Effector memory CD4-positive, alpha-beta T cell (primary cell): ENCODE data around the gene EIF3A.

Experiments used
- DNase-seq, 3 donors: peaks; one replicate each; pipeline ENCODE4 v3.0.0-alpha.2; 2020
- H3K27ac ChIP-seq: 2 replicates; pipeline ENCODE4 v1.7.0; 2013; ENCODE audit warnings: mild to moderate bottlenecking, low read length, moderate library complexity; ENCODE audit not compliant: insufficient read depth, poor library complexity, severe bottlenecking
- H3K27me3 ChIP-seq: replicated peaks from 2 replicates; pipeline ENCODE4 v1.7.0; 2013; ENCODE audit warnings: mild to moderate bottlenecking, low read length; ENCODE audit not compliant: insufficient read depth, control insufficient read depth, poor library complexity, severe bottlenecking
- H3K36me3 ChIP-seq: 2 replicates; pipeline ENCODE4 v1.7.0; 2013; ENCODE audit warnings: mild to moderate bottlenecking, low read length, moderate library complexity; ENCODE audit not compliant: control insufficient read depth, insufficient read depth
- H3K4me1 ChIP-seq: 2 replicates; pipeline ENCODE4 v1.7.0; 2013; ENCODE audit warnings: low read length, mild to moderate bottlenecking; ENCODE audit not compliant: control insufficient read depth, insufficient read depth, poor library complexity, severe bottlenecking
- H3K4me3 ChIP-seq: 2 replicates; pipeline ENCODE4 v1.7.0; 2013; ENCODE audit warnings: low read length, low read depth, mild to moderate bottlenecking; ENCODE audit not compliant: insufficient read depth, poor library complexity, severe bottlenecking
- H3K9me3 ChIP-seq: 2 replicates; pipeline ENCODE4 v1.7.0; 2013; ENCODE audit warnings: mild to moderate bottlenecking, low read length, moderate library complexity; ENCODE audit not compliant: control insufficient read depth

The EIF3A gene

GRCh38 chr10:119055472-119055871 is 25.1 kb downstream of the EIF3A start:
- no peaks in the 10 kb centered on the region for H3K9me3 ChIP-seq
- H3K4me3 ChIP-seq = no peak overlapping the region
- no peak for DNase-seq
- peaks cover 94% of the 10 kb centered on the region for H3K36me3 ChIP-seq
- no peak overlapping the region for H3K27ac ChIP-seq
- no peaks in the 10 kb centered on the region for H3K4me1 ChIP-seq
- H3K27me3 ChIP-seq = no peaks in the 10 kb centered on the region

- peaks cover 93% of the 10 kb centered on the region for H3K36me3 ChIP-seq
- no peak for DNase-seq
Measured at GRCh38 chr10:119051775-119052174, 28.8 kb downstream of the EIF3A start.

GRCh38 chr10:119049777-119050176 is 30.8 kb downstream of the EIF3A start:
- peaks cover 96% of the 10 kb centered on the region for H3K36me3 ChIP-seq
- H3K4me1 ChIP-seq = no peaks in the 10 kb centered on the region
- H3K27me3 ChIP-seq = no peaks in the 10 kb centered on the region
- H3K27ac ChIP-seq = no peak overlapping the region
- no peaks in the 10 kb centered on the region for H3K9me3 ChIP-seq
- DNase-seq = no peak
- no peak overlapping the region for H3K4me3 ChIP-seq

More at GRCh38 chr10:119051775-119052174, 28.8 kb downstream of the EIF3A start:
- H3K9me3 ChIP-seq = no peaks in the 10 kb centered on the region
- H3K27ac ChIP-seq = no peak overlapping the region
- no peaks in the 10 kb centered on the region for H3K27me3 ChIP-seq
- H3K4me3 ChIP-seq = no peak overlapping the region
- H3K4me1 ChIP-seq = no peaks in the 10 kb centered on the region

- Histone ChIP-seq H3K36me3 (peaks cover 95% of the 10 kb centered on the region), H3K27ac (no peak overlapping the region), H3K9me3 (no peaks in the 10 kb centered on the region), H3K4me1 (no peaks in the 10 kb centered on the region), H3K27me3 (no peaks in the 10 kb centered on the region), H3K4me3 (no peak overlapping the region)
- DNase-seq = no peak
Measured at GRCh38 chr10:119049361-119049760, 31.3 kb downstream of the EIF3A start.

GRCh38 chr10:119045561-119045960 is 35.1 kb downstream of the EIF3A start:
- peaks cover 93% of the 10 kb centered on the region for H3K36me3 ChIP-seq
- no peak overlapping the region for H3K27ac ChIP-seq
- no peaks in the 10 kb centered on the region for H3K9me3 ChIP-seq
- DNase-seq = no peak
- no peaks in the 10 kb centered on the region for H3K4me1 ChIP-seq
- no peaks in the 10 kb centered on the region for H3K27me3 ChIP-seq
- no peak overlapping the region for H3K4me3 ChIP-seq

GRCh38 chr10:119042169-119042568 is 38.4 kb downstream of the EIF3A start:
- H3K4me1 ChIP-seq = no peaks in the 10 kb centered on the region

GRCh38 chr10:119041326-119041725 is 39.3 kb downstream of the EIF3A start:
- Histone ChIP-seq H3K4me1 (no peaks in the 10 kb centered on the region), H3K27me3 (no peaks in the 10 kb centered on the region), H3K4me3 (no peak overlapping the region), H3K9me3 (no peaks in the 10 kb centered on the region), H3K36me3 (peaks cover 94% of the 10 kb centered on the region), H3K27ac (no peak overlapping the region)
- DNase-seq = no peak

More at GRCh38 chr10:119042169-119042568, 38.4 kb downstream of the EIF3A start:
- Histone ChIP-seq H3K9me3 (no peaks in the 10 kb centered on the region), H3K27ac (no peak overlapping the region), H3K36me3 (peaks cover 92% of the 10 kb centered on the region), H3K27me3 (no peaks in the 10 kb centered on the region), H3K4me3 (no peak overlapping the region)
- DNase-seq = no peak

GRCh38 chr10:119039161-119039560 is 41.5 kb downstream of the EIF3A start:
- no peaks in the 10 kb centered on the region for H3K27me3 ChIP-seq
- no peak overlapping the region for H3K4me3 ChIP-seq
- H3K9me3 ChIP-seq = no peaks in the 10 kb centered on the region
- H3K36me3 ChIP-seq = peaks cover 83% of the 10 kb centered on the region
- H3K4me1 ChIP-seq = no peaks in the 10 kb centered on the region
- H3K27ac ChIP-seq = no peak overlapping the region
- no peak for DNase-seq

- no peak overlapping the region for H3K27ac ChIP-seq
- DNase-seq = no peak
- no peaks in the 10 kb centered on the region for H3K9me3 ChIP-seq
- peaks cover 17% of the 10 kb centered on the region for H3K36me3 ChIP-seq
- H3K4me3 ChIP-seq = no peak overlapping the region
- H3K27me3 ChIP-seq = no peaks in the 10 kb centered on the region
- peaks cover 5% of the 10 kb centered on the region for H3K4me1 ChIP-seq
Measured at GRCh38 chr10:119031496-119032059, 49.0 kb downstream of the EIF3A start.

GRCh38 chr10:119030421-119031250 is 50.0 kb downstream of the EIF3A start:
- Histone ChIP-seq H3K27ac (no peak overlapping the region), H3K27me3 (no peaks in the 10 kb centered on the region), H3K9me3 (no peaks in the 10 kb centered on the region), H3K4me3 (peak overlapping the region; percentile 41), H3K4me1 (peaks cover 5% of the 10 kb centered on the region), H3K36me3 (peaks cover 9% of the 10 kb centered on the region)
- peak; percentile 14 to 35 (median 17) for DNase-seq
